Keratinocyte (primary cell): ENCODE results near the gene HOXC11. TPM values are rescaled to one million over a fixed set of nuclear protein-coding genes. Genes with fewer than 3 reads are reported as not detected.
A peak's percentile ranks its signal among the peaks of the same experiment; 100 is the strongest.

Experiments
- DNase-seq: peaks from one replicate; pipeline ENCODE4 v3.0.0-alpha.2; 2011; ENCODE audit warnings: low read depth, missing footprints, low spot score
- FAIRE-seq: peaks from 2 replicates; lab custom pipeline; 2011; peaks lifted over from hg19 to GRCh38; lab: Jason Lieb, UNC
- H2AFZ ChIP-seq: 2 replicates; pipeline ENCODE4 v1.6.0; 2012; ENCODE audit warnings: low read length, control low read depth, inconsistent platforms; ENCODE audit not compliant: control insufficient read depth
- H3K27ac ChIP-seq: 2 replicates; pipeline ENCODE4 v1.5.1; 2011; ENCODE audit warnings: low read length; ENCODE audit not compliant: control insufficient read depth, insufficient read depth
- H3K27me3 ChIP-seq: 3 replicates; pipeline ENCODE4 v1.6.0; 2011; ENCODE audit warnings: low read length; ENCODE audit not compliant: control insufficient read depth, insufficient read depth; ENCODE audit errors: extremely low read depth
- H3K36me3 ChIP-seq, 2 experiments: 2 replicates in 1 of 2; 3 replicates in 1 of 2; pipeline ENCODE4 v1.5.1; 2011; ENCODE audit warnings: low read length in 2 of 2, mild to moderate bottlenecking in 1 of 2; ENCODE audit not compliant: control insufficient read depth in 2 of 2, insufficient read depth in 2 of 2; ENCODE audit errors: extremely low read depth in 1 of 2
- H3K4me1 ChIP-seq: 3 replicates; pipeline ENCODE4 v1.5.1; 2011; ENCODE audit warnings: low read length; ENCODE audit not compliant: control insufficient read depth, insufficient read depth; ENCODE audit errors: extremely low read depth
- H3K4me2 ChIP-seq: 3 replicates; pipeline ENCODE4 v1.6.0; 2011; ENCODE audit warnings: low read depth, low read length; ENCODE audit not compliant: control insufficient read depth, insufficient read depth; ENCODE audit errors: extremely low read depth
- H3K4me3 ChIP-seq, 3 experiments: fragments of 200-600 bp in 1 of 3; sonication (generic) in 1 of 3; 2 replicates in 2 of 3; 3 replicates in 1 of 3; pipeline ENCODE4 v1.5.1; 2011 to 2016; ENCODE audit warnings: low read length in 3 of 3, mild to moderate bottlenecking in 3 of 3, control low read depth in 2 of 3, inconsistent platforms in 1 of 3, low read depth in 1 of 3, mixed read lengths in 1 of 3, mixed run types in 1 of 3, moderate library complexity in 1 of 3; ENCODE audit not compliant: control insufficient read depth in 2 of 3, insufficient read depth in 2 of 3; ENCODE audit errors: extremely low read depth in 1 of 3
- H3K79me2 ChIP-seq: 2 replicates; pipeline ENCODE4 v1.6.0; 2012; ENCODE audit warnings: low read length; ENCODE audit not compliant: control insufficient read depth, insufficient read depth
- H3K9ac ChIP-seq: 3 replicates; pipeline ENCODE4 v1.6.0; 2011; ENCODE audit warnings: low read length; ENCODE audit not compliant: control insufficient read depth, insufficient read depth; ENCODE audit errors: extremely low read depth
- H3K9me1 ChIP-seq: 3 replicates; pipeline ENCODE4 v1.6.0; 2011; ENCODE audit warnings: low read length; ENCODE audit not compliant: control insufficient read depth, insufficient read depth; ENCODE audit errors: extremely low read depth
- H3K9me3 ChIP-seq: 2 replicates; pipeline ENCODE4 v1.5.1; 2012; ENCODE audit warnings: low read depth, low read length; ENCODE audit not compliant: control insufficient read depth
- H4K20me1 ChIP-seq: 3 replicates; pipeline ENCODE4 v1.6.0; 2011; ENCODE audit warnings: low read length; ENCODE audit not compliant: control insufficient read depth, insufficient read depth; ENCODE audit errors: extremely low read depth
- CTCF ChIP-seq, 3 experiments: IDR thresholded peaks in 1 of 3; conservative IDR thresholded peaks in 1 of 3; optimal IDR thresholded peaks in 1 of 3; 2 replicates in 2 of 3; 3 replicates in 1 of 3; pipeline versions ENCODE3 to v1.5.1; 2011; ENCODE audit warnings: low read length in 3 of 3, mild to moderate bottlenecking in 3 of 3, moderate library complexity in 2 of 3, control low read depth in 1 of 3, inconsistent platforms in 1 of 3; ENCODE audit not compliant: insufficient read depth in 2 of 3; ENCODE audit errors: extremely low read depth in 1 of 3
- EZH2 ChIP-seq: IDR thresholded peaks from one replicate; pipeline ENCODE4 v1.6.1; 2012; ENCODE audit warnings: inconsistent platforms, mild to moderate bottlenecking, low read length, moderate library complexity
- dilution Hi-C: fragments of 300-500 bp; cut with MboI; formaldehyde crosslinking; loops from one replicate; pipeline ENCODE4 v1.7.0; 2020; ENCODE audit warnings: low sequenced_read_pairs; ENCODE audit not compliant: extremely low pct_ligation_motif_present
- polyA plus RNA-seq, 5 experiments: library from polyadenylated mRNA; depleted of rRNA in 3 of 5; stranded (reverse) in 3 of 5; stranded (forward) in 1 of 5; unstranded in 1 of 5; fragments of >200 nt; gene quantifications; 1 replicate in 1 of 5; 2 replicates in 3 of 5; 3 replicates in 1 of 5; pipeline versions ENCODE4 v1.2.1 to v1.2.3, GENCODE V29; 2011 to 2012; ENCODE audit warnings: missing spikeins in 2 of 5, low read depth in 1 of 5, low replicate concordance in 1 of 5

Gene HOXC11
- polyA plus RNA-seq, 1 donor (not counting 4 experiments of a cell fraction or from before 2014, with no cell fraction given): 1.6 TPM

- no peaks in the 10 kb centered on the region for H3K27me3 ChIP-seq
- TF ChIP-seq CTCF (optimal IDR thresholded peaks at IDR 0.05 in 1 of 3, IDR thresholded peaks at IDR 0.05 in 1 of 3, conservative IDR thresholded peaks at IDR 0.05 in 1 of 3; ENCODE audit: extremely low read depth in 1 of 3, insufficient read depth in 2 of 3, low read length in 3 of 3): no peak
- TF ChIP-seq EZH2: no peak
Measured at GRCh38 chr12:54010972-54011664, 38.2 kb downstream of the HOXC11 start.

GRCh38 chr12:54011665-54012532, 39.0 kb downstream of the HOXC11 start:
- H3K4me1 ChIP-seq: peaks cover 19% of the 10 kb centered on the region
- DNase-seq: no peak
- H3K4me3 ChIP-seq: no peak overlapping the region
- FAIRE-seq: no peak
- no peak overlapping the region for H3K4me2 ChIP-seq
- H3K9ac ChIP-seq: no peak overlapping the region
- peaks cover 32% of the 10 kb centered on the region for H3K79me2 ChIP-seq
- dilution Hi-C loops: no loop called here
- no peaks in the 10 kb centered on the region for H3K9me3 ChIP-seq
- H2AFZ ChIP-seq: no peak overlapping the region
- TF ChIP-seq EZH2: no peak
- no peak for TF ChIP-seq CTCF (optimal IDR thresholded peaks at IDR 0.05 in 1 of 3, IDR thresholded peaks at IDR 0.05 in 1 of 3, conservative IDR thresholded peaks at IDR 0.05 in 1 of 3; ENCODE audit: extremely low read depth in 1 of 3, insufficient read depth in 2 of 3, low read length in 3 of 3)
- no peaks in the 10 kb centered on the region for H4K20me1 ChIP-seq
- no peaks in the 10 kb centered on the region for H3K9me1 ChIP-seq
- H3K27me3 ChIP-seq: no peaks in the 10 kb centered on the region
- no peaks in the 10 kb centered on the region for H3K36me3 ChIP-seq
- no peak overlapping the region for H3K27ac ChIP-seq

More at GRCh38 chr12:54010972-54011664, 38.2 kb downstream of the HOXC11 start:
- Histone ChIP-seq H3K9me1 (no peaks in the 10 kb centered on the region), H3K9ac (no peak overlapping the region), H3K4me3 (no peak overlapping the region), H4K20me1 (no peaks in the 10 kb centered on the region), H3K79me2 (peaks cover 35% of the 10 kb centered on the region), H3K36me3 (no peaks in the 10 kb centered on the region), H3K4me2 (no peak overlapping the region), H3K9me3 (no peaks in the 10 kb centered on the region), H3K4me1 (peaks cover 20% of the 10 kb centered on the region), H3K27ac (no peak overlapping the region), H2AFZ (no peak overlapping the region)
- DNase-seq (no peak), FAIRE-seq (peak; percentile 5)
- dilution Hi-C loops: no loop called here
